Erythroblast (primary cell): ENCODE data around the gene ATF6.

ENCODE experiments used
- DNase-seq, 2 experiments: peaks; one replicate each; lab custom pipeline; 2025; lab: John Stamatoyannopoulos, UW
- GATA1 ChIP-seq: IDR thresholded peaks from 2 replicates; pipeline ENCODE4 v1.6.1; 2011; ENCODE audit warnings: low read depth, mild to moderate bottlenecking, control low read depth, low read length, moderate library complexity
- POLR2A ChIP-seq: IDR thresholded peaks from 2 replicates; pipeline ENCODE4 v1.6.1; 2011; ENCODE audit warnings: mild to moderate bottlenecking, low read length

The ATF6 gene

GRCh38 chr1:162003061-162003829 lies 237.1 kb downstream of the ATF6 start:
- TF ChIP-seq GATA1 (no peak), POLR2A (no peak)
- DNase-seq = no peak

GRCh38 chr1:162003830-162004215 lies 237.7 kb downstream of the ATF6 start:
- DNase-seq = no peak
- TF ChIP-seq POLR2A (no peak), GATA1 (no peak)

- DNase-seq = no peak
- TF ChIP-seq GATA1 (no peak), POLR2A (no peak)
These were observed 238.4 kb downstream of the ATF6 start for GRCh38 chr1:162004441-162004950.

GRCh38 chr1:162006081-162006480 lies 240.0 kb downstream of the ATF6 start:
- DNase-seq = no peak
- no peak for TF ChIP-seq GATA1
- TF ChIP-seq POLR2A = no peak

- TF ChIP-seq GATA1 (no peak), POLR2A (no peak)
These were observed 241.3 kb downstream of the ATF6 start for GRCh38 chr1:162007466-162007865.

GRCh38 chr1:162008799-162009198 lies 242.7 kb downstream of the ATF6 start:
- DNase-seq = no peak
- TF ChIP-seq POLR2A = no peak
- TF ChIP-seq GATA1 = no peak

More at GRCh38 chr1:162007466-162007865, 241.3 kb downstream of the ATF6 start:
- no peak for DNase-seq

- DNase-seq = no peak
These were observed 243.5 kb downstream of the ATF6 start for GRCh38 chr1:162009501-162010174.

GRCh38 chr1:162010175-162010506 lies 244.0 kb downstream of the ATF6 start:
- TF ChIP-seq GATA1 = no peak
- TF ChIP-seq POLR2A = no peak
- no peak for DNase-seq

More at GRCh38 chr1:162009501-162010174, 243.5 kb downstream of the ATF6 start:
- no peak for TF ChIP-seq GATA1

GRCh38 chr1:162011337-162012012 lies 245.4 kb downstream of the ATF6 start:
- no peak for DNase-seq
- TF ChIP-seq GATA1 = no peak
- TF ChIP-seq POLR2A = no peak

GRCh38 chr1:162013289-162013688 lies 247.2 kb downstream of the ATF6 start:
- no peak for DNase-seq

More at GRCh38 chr1:162013289-162013688, 247.2 kb downstream of the ATF6 start:
- TF ChIP-seq GATA1 (no peak), POLR2A (no peak)
